GM12878 (cell line): ENCODE data around the gene CIRBP. TPM values are rescaled to one million over a fixed set of nuclear protein-coding genes. Genes with fewer than 3 reads are reported as not detected.

Experiments used
- ATAC-seq: fragments of 200-7000 bp; cut with Tn5 transposase; 3 replicates; pipeline ENCODE4 v1.9.1; 2020; ENCODE audit warnings: mild to moderate bottlenecking, moderate library complexity
- BruUV-seq: library from RNA; stranded (reverse); fragments of 400-500 nt; replicated peaks from 2 replicates; lab custom pipeline; 2021; lab: Mats Ljungman, UMichigan
- CTCF ChIA-PET: fragments of 300-600 bp; sonication (Branson Sonifier 250); formaldehyde crosslinking; extraction: SDS; loops from one replicate; lab custom pipeline; 2021; ENCODE audit warnings: inconsistent platforms; lab: Yijun Ruan, JAX
- POLR2A ChIA-PET: fragments of 350-600 bp; formaldehyde crosslinking; extraction: SDS; loops from one replicate; lab custom pipeline; 2021; ENCODE audit warnings: inconsistent platforms; lab: Charles Lee
- RAD21 ChIA-PET: fragments of 300-600 bp; sonication (Branson Sonifier 250); formaldehyde crosslinking; loops from one replicate; lab custom pipeline; 2023; ENCODE audit warnings: antibody characterized with exemption; ENCODE audit not compliant: unreplicated experiment; lab: Charles Lee
- SMC1A ChIA-PET: fragments of 300-600 bp; sonication (Branson Sonifier 250); formaldehyde crosslinking; loops from one replicate; lab custom pipeline; 2023; ENCODE audit not compliant: unreplicated experiment, uncharacterized antibody; lab: Charles Lee
- DNase-seq: peaks from one replicate; pipeline ENCODE4 v3.0.0-alpha.2; 2011; ENCODE audit warnings: low read depth, low spot score
- FAIRE-seq: peaks from 3 replicates; lab custom pipeline; 2011; peaks lifted over from hg19 to GRCh38; lab: Jason Lieb, UNC
- H2AFZ ChIP-seq: 2 replicates; pipeline ENCODE4 v1.6.0; 2011; ENCODE audit warnings: low read depth, low read length, control low read depth; ENCODE audit not compliant: control insufficient read depth
- H3K27ac ChIP-seq: 2 replicates; pipeline ENCODE4 v1.5.1; 2011; ENCODE audit warnings: control low read depth; ENCODE audit not compliant: control insufficient read depth, insufficient read depth
- H3K27me3 ChIP-seq, 2 experiments: replicated peaks in 1 of 2; 2 replicates each; pipeline versions ENCODE4 v1.6.0 to v1.6.1; 2011; ENCODE audit warnings: low read length in 1 of 2; ENCODE audit not compliant: control insufficient read depth in 2 of 2, insufficient read depth in 2 of 2
- H3K36me3 ChIP-seq, 2 experiments: 2 replicates each; pipeline ENCODE4 v1.5.1; 2011; ENCODE audit warnings: low read length in 1 of 2; ENCODE audit not compliant: control insufficient read depth in 2 of 2, insufficient read depth in 2 of 2
- H3K4me1 ChIP-seq: 2 replicates; pipeline ENCODE4 v1.6.1; 2011; ENCODE audit warnings: mild to moderate bottlenecking, low read length, moderate library complexity, mixed read lengths; ENCODE audit not compliant: control insufficient read depth, insufficient read depth
- H3K4me2 ChIP-seq: 2 replicates; pipeline ENCODE4 v1.6.0; 2011; ENCODE audit warnings: control low read depth; ENCODE audit not compliant: control insufficient read depth, insufficient read depth
- H3K4me3 ChIP-seq: fragments of 200-600 bp; sonication (generic); 2 replicates; pipeline ENCODE4 v1.5.1; 2016
- H3K79me2 ChIP-seq: 2 replicates; pipeline ENCODE4 v1.6.0; 2011; ENCODE audit warnings: low read length; ENCODE audit not compliant: control insufficient read depth, insufficient read depth
- H3K9ac ChIP-seq: 2 replicates; pipeline ENCODE4 v1.8.0; 2011; ENCODE audit warnings: low read length, control low read depth, mixed read lengths; ENCODE audit not compliant: control insufficient read depth, insufficient read depth
- H3K9me3 ChIP-seq: replicated peaks from 3 replicates; pipeline ENCODE4 v1.5.1; 2011; ENCODE audit warnings: mild to moderate bottlenecking, low read length; ENCODE audit not compliant: control insufficient read depth, insufficient read depth
- H4K20me1 ChIP-seq: 2 replicates; pipeline ENCODE4 v1.6.0; 2011; ENCODE audit not compliant: control insufficient read depth, insufficient read depth
- ATF7 ChIP-seq: fragments of 450-650 bp; IDR thresholded peaks from 2 replicates; pipeline ENCODE4 v1.6.1; 2016; ENCODE audit warnings: low read depth, mild to moderate bottlenecking
- E4F1 ChIP-seq: fragments of 450-650 bp; IDR thresholded peaks from 2 replicates; pipeline ENCODE4 v1.6.1; 2018; ENCODE audit warnings: borderline replicate concordance, mild to moderate bottlenecking; ENCODE audit not compliant: partially characterized antibody
- MTA3 ChIP-seq: IDR thresholded peaks from 2 replicates; pipeline ENCODE4 v1.6.1; 2012; ENCODE audit warnings: low read length, inconsistent platforms, borderline replicate concordance
- MXI1 ChIP-seq: fragments of 150-350 bp; IDR thresholded peaks from 2 replicates; pipeline ENCODE4 v1.6.1; 2011; ENCODE audit warnings: low read depth, mild to moderate bottlenecking, inconsistent platforms, low read length, improper control_type of control experiment
- NR2F1 ChIP-seq: fragments of 450-650 bp; conservative IDR thresholded peaks from 2 replicates; pipeline ENCODE4 v1.6.1; 2017; ENCODE audit warnings: mild to moderate bottlenecking
- PML ChIP-seq: IDR thresholded peaks from 2 replicates; pipeline ENCODE4 v1.6.1; 2012; ENCODE audit warnings: low read length, inconsistent platforms
- SMAD1 ChIP-seq: fragments of 450-650 bp; IDR thresholded peaks from 2 replicates; pipeline ENCODE4 v1.6.1; 2018; ENCODE audit warnings: mild to moderate bottlenecking, low read depth; ENCODE audit not compliant: partially characterized antibody
- USF2 ChIP-seq: IDR thresholded peaks from 2 replicates; pipeline ENCODE4 v1.6.1; 2011; ENCODE audit warnings: low read depth, low read length, improper control_type of control experiment, borderline replicate concordance
- ZNF24 ChIP-seq: fragments of 450-650 bp; IDR thresholded peaks from 2 replicates; pipeline ENCODE4 v1.6.1; 2017; ENCODE audit warnings: antibody characterized with exemption, mild to moderate bottlenecking
- WGBS: methylation state at CpG from one replicate; pipeline ENCODE4 v1.1.6; 2016; ENCODE audit warnings: low lambda C conversion rate; ENCODE audit not compliant: insufficient replicate concordance, insufficient coverage; ENCODE audit errors: missing lambda C conversion rate; 5-methylcytosine and 5-hydroxymethylcytosine counted together
- in situ Hi-C: fragments of 300-500 bp; cut with MboI; formaldehyde crosslinking; loops from 9 replicates; pipeline ENCODE4 v1.14.3; 2018; ENCODE audit warnings: mixed read lengths
- intact Hi-C: fragments of 100-400 bp; cut with micrococcal nuclease; formaldehyde crosslinking; loops from one replicate; pipeline ENCODE4 v1.14.2; 2022; ENCODE audit not compliant: unreplicated experiment
- polyA plus RNA-seq, 11 experiments: library from polyadenylated mRNA; depleted of rRNA in 4 of 11; unstranded in 6 of 11; stranded (reverse) in 5 of 11; fragments of >200 nt; fragmentation: Nextera tagmentation in 4 of 11; fragmentation: Illumina TruSeq in 1 of 11; extraction: Ambion mirVana in 4 of 11; extraction: Trizol in 1 of 11; gene quantifications; 1 replicate in 1 of 11; 2 replicates in 10 of 11; pipeline versions ENCODE4 v1.2.1 to v1.2.3, GENCODE V29; 2011 to 2016; ENCODE audit warnings: inconsistent platforms in 2 of 11, missing spikeins in 2 of 11, low read depth in 1 of 11
- total RNA-seq, 4 experiments: library from RNA; depleted of rRNA in 3 of 4; stranded (reverse); fragments of >200 nt in 3 of 4; fragmentation: Illumina TruSeq in 1 of 4; extraction: Trizol in 1 of 4; gene quantifications; 2 replicates each; pipeline versions ENCODE4 v1.2.1 to v1.2.3, GENCODE V29; 2013 to 2021

CIRBP gene
- total and polyA plus RNA-seq, 10 of the 15 experiments (the other 5 are each of a cell fraction or from before 2014, with no cell fraction given), result 27.6 to 335 (median 229) TPM

DNA sequence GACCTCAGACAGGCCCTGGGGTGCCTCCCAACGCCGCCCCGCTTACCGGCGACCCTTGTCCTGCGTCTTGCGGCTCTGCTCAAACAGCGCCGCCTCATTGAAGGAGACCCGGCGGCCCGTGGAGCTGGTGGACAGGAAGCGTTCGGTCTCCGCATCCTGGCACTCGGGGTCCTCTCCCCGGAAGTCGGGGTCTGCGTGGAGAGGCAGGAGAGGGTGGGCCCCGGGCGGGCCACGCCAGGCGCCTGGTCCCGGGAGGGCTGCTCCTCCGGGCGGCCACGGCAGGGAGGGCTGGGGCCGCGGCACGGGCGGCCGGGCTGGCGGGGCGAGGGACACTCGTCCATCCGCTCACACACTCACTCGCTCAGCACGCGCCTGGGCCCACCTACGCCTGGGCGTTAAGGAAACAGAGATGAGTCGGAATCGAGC, 34.2 kb upstream of the CIRBP start (continued):
- TF ChIP-seq E4F1, result no peak
- TF ChIP-seq ATF7, result no peak
- no peak for TF ChIP-seq SMAD1
- no peak for TF ChIP-seq USF2

DNA sequence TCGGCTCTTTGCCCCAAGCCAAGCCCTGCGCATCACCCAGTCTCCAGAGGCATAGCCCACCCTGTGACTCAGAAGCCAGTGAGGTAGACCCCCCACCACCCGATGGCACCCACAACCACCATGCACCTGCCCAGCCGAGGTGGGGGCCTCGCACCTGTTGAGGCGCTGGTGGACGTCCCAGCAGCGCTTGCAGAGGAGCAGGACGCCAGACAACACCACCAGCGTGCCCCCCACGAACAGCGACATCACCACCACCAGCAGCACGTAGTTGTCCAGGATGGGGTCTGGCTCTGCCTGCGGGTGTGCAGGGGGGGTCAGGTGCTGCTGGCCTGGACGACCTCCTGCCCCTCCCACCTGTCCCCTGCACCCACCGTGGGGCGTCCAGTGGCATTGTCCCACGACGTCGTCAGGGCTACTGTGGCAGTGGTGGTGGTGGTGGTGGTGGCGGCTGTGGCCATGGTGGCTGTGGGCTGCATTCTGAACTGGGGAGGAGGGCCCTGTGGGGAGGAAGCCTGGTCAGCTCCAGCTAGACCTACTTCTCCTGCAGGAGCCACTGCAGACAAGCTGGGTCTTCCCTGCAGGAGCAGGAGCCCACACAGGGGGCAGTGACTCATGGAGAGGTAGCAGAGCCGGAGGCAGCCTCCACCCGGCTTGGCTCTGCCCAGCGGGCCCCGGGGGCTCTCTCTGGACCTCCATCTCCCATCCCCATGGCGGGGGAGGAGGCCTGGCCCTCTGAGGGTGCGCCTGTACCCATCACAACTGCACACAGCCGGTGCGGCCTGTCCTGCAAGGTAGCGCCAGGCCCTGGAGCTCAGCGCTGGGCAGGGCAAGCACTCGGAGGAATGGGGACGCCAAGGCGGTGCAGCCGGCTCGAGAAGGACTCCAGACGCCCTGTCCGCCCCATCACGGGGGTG, 33.2 kb upstream of the CIRBP start:
- H3K27ac ChIP-seq, result no peak overlapping the region
- H3K36me3 ChIP-seq, result no peaks in the 10 kb centered on the region
- H3K9ac ChIP-seq, result no peak overlapping the region
- FAIRE-seq (no peak), DNase-seq (no peak)
- CTCF ChIA-PET, result no interaction called here
- RAD21 ChIA-PET, result no interaction called here
- no peak overlapping the region for H3K4me2 ChIP-seq
- no peak overlapping the region for H3K4me3 ChIP-seq
- in situ Hi-C loops, result no loop called here
- H3K9me3 ChIP-seq, result no peaks in the 10 kb centered on the region; the same call in 2 of the 3 replicates
- no peaks in the 10 kb centered on the region for H4K20me1 ChIP-seq
- TF ChIP-seq NR2F1, result no peak
- TF ChIP-seq ZNF24, result no peak
- no peak for TF ChIP-seq MTA3
- no peak for TF ChIP-seq PML
- TF ChIP-seq MXI1, result no peak
- TF ChIP-seq, all 136 proteins: peak for 0
- Histone ChIP-seq H3K79me2 (no peaks in the 10 kb centered on the region), H3K27me3 (peaks cover 0 to 10% of the 10 kb centered on the region in 2 experiments; a peak in 3 of 4 replicates), H3K4me1 (peaks cover 3% of the 10 kb centered on the region; the same call in 1 of the 2 replicates), H2AFZ (no peak overlapping the region)
- intact Hi-C loops, result no loop called here
- ATAC-seq, result no peak
- ChIA-PET SMC1A (no interaction called here), POLR2A (no interaction called here)
- WGBS, result 61% methylated on average over 37 of the region's 39 CpGs
- BruUV-seq, result no TSS peak
